SK-N-SH (cell line): ENCODE measurements around the gene CENPX.
A peak's percentile ranks its signal among the peaks of the same experiment; 100 is the strongest.

ENCODE experiments used
- CTCF ChIP-seq: fragments of 200-600 bp; sonication (generic); IDR thresholded peaks from 2 replicates; pipeline ENCODE4 v1.6.1; 2017; ENCODE audit warnings: antibody characterized with exemption, mild to moderate bottlenecking, moderate library complexity
- FOXJ3 ChIP-seq: sonication (generic); formaldehyde crosslinking; IDR thresholded peaks from 2 replicates; pipeline ENCODE4 v1.5.1; 2020; ENCODE audit warnings: mild to moderate bottlenecking, missing genetic modification reagents
- FOXM1 ChIP-seq: IDR thresholded peaks from 2 replicates; pipeline ENCODE4 v1.4.0; 2012; ENCODE audit warnings: low read depth, mild to moderate bottlenecking
- JUND ChIP-seq: IDR thresholded peaks from 2 replicates; pipeline ENCODE4 v1.4.0; 2012
- REST ChIP-seq: IDR thresholded peaks from 2 replicates; pipeline ENCODE4 v1.6.1; 2012; ENCODE audit warnings: mild to moderate bottlenecking, low read depth, low read length, moderate library complexity
- TAF1 ChIP-seq: IDR thresholded peaks from 2 replicates; pipeline ENCODE4 v1.6.1; 2012; ENCODE audit warnings: low read depth, mild to moderate bottlenecking, low read length, moderate library complexity, borderline replicate concordance

GRCh38 chr17:82021107-82021899 lies 1.4 kb downstream of the CENPX start:
- TF ChIP-seq CTCF, result peak; percentile 86
- TF ChIP-seq REST, result 0 out of 2 replicates have a peak, but pooled peaks have one; percentile 4
- no peak for TF ChIP-seq JUND
- no peak for TF ChIP-seq FOXJ3 (CRISPR knock-in tag)
- TF ChIP-seq TAF1, result no peak
- no peak for TF ChIP-seq FOXM1
